ENCODE measurements around the gene TNFRSF12A. TPM values are rescaled to one million over a fixed set of nuclear protein-coding genes. Genes with fewer than 3 reads are reported as not detected.

Gene TNFRSF12A
- total and polyA plus RNA-seq, 10 of the 15 experiments (the other 5 are each of a cell fraction or from before 2014, with no cell fraction given) = 0.35 to 1.7 (median 1.2) TPM; not detected in 2

DNA sequence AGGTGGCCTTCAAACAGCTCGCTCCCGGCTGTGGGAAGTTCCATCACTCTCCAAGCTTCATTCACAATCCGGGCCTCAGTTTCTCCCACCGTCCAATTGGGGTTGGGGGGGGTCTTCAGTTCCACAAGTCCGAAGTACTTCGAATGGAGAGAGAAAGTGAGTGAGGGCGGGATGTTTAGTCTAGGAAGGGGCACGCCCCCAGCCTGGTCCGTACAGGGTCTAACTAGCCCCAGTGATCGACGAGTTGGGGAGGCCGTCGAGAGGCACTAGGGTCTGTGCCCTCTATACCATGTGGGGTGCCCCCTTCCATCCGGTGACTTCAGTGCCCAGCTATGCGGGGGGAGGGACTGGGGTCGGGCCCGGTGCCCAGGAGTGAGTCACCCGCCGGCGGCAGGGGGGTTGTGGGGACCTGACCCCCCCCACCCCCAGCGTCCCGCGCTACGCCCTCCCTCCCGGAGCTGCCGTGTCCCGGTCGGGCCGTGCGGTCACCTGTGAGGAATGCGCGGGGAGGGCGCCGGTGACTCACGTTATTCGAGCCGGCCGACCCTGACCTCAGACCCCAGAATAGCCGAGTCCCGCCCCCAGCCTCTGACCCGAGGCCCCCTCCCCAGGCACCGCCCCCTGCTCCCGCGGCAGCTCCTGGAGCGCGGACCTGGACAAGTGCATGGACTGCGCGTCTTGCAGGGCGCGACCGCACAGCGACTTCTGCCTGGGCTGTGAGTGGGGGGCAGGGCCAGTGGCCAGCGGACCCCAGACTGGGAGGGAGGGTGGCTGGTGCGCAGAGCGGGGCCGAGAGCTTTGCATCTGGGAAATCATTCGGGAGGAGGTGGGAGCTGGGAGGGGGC is 658 bp downstream of the TNFRSF12A start:
- H3K4me2 ChIP-seq (ENCODE audit: control insufficient read depth, insufficient read depth) = peak overlapping the region; percentile 83
- H4K20me1 ChIP-seq (ENCODE audit: control insufficient read depth, insufficient read depth) = no peaks in the 10 kb centered on the region
- BruUV-seq (replicated peaks) = no TSS peak
- peaks cover 25% of the 10 kb centered on the region for H3K4me1 ChIP-seq (ENCODE audit: control insufficient read depth, insufficient read depth, low read length)
- no peak for DNase-seq (ENCODE audit: low read depth, low spot score)
- ChIA-PET CTCF (interaction anchor here (0.7 to 18.2 kb wide), 6 partner anchors 7 to 153 kb away, joined by 3 to 421 read pairs (median 6); no protein-coding TSS in a partner anchor), RAD21 (ENCODE audit: unreplicated experiment) (interaction anchor here (1.1 to 2.2 kb wide), 7 partner anchors 7 to 38 kb away, joined by 3 to 21 read pairs (median 5); no protein-coding TSS in a partner anchor), SMC1A (ENCODE audit: uncharacterized antibody, unreplicated experiment) (interaction anchor here (1.3 to 10.1 kb wide), 2 partner anchors 16 to 109 kb away, joined by 3 to 91 read pairs; no protein-coding TSS in a partner anchor), POLR2A (interaction anchor here (0.6 to 1.5 kb wide), 4 partner anchors 11 to 138 kb away, joined by 3 to 5 read pairs (median 4); partner anchors contain the start of gene FLYWCH2)
- FAIRE-seq = peak; percentile 27
- 1% methylated on average over 39 of the region's 57 CpGs for WGBS (ENCODE audit: insufficient coverage, insufficient replicate concordance, low lambda C conversion rate, missing lambda C conversion rate)
- H3K9me3 ChIP-seq (replicated peaks; ENCODE audit: control insufficient read depth, insufficient read depth, low read length) = no peaks in the 10 kb centered on the region
- H2AFZ ChIP-seq (ENCODE audit: control insufficient read depth, low read depth, low read length) = peak overlapping the region; percentile 77
- no peak overlapping the region; the same call in 1 of the 2 replicates for H3K9ac ChIP-seq (ENCODE audit: control insufficient read depth, insufficient read depth, low read length)
- intact Hi-C loops (cut with micrococcal nuclease; ENCODE audit: unreplicated experiment) = no loop called here
- peak overlapping the region; percentile 73 for H3K4me3 ChIP-seq
- no peaks in the 10 kb centered on the region for H3K79me2 ChIP-seq (ENCODE audit: control insufficient read depth, insufficient read depth, low read length)
- H3K27ac ChIP-seq (ENCODE audit: control insufficient read depth, insufficient read depth) = no peak overlapping the region
- TF ChIP-seq KAT2A (conservative IDR thresholded peaks at IDR 0.05; ENCODE audit: control insufficient read depth, low read depth, low read length) (no peak), IKZF2 (IDR thresholded peaks at IDR 0.05) (0 out of 4 replicates have a peak, but pooled peaks of 1 of the 2 experiments have one; percentile 8), CBFB (IDR thresholded peaks at IDR 0.05; ENCODE audit: low read depth) (no peak), LARP7 (IDR thresholded peaks at IDR 0.05) (peak; percentile 4; the same call in 1 of the 2 replicates), SREBF1 (IDR thresholded peaks at IDR 0.05; ENCODE audit: low read length) (no peak)
- TF ChIP-seq, protein P1, sequence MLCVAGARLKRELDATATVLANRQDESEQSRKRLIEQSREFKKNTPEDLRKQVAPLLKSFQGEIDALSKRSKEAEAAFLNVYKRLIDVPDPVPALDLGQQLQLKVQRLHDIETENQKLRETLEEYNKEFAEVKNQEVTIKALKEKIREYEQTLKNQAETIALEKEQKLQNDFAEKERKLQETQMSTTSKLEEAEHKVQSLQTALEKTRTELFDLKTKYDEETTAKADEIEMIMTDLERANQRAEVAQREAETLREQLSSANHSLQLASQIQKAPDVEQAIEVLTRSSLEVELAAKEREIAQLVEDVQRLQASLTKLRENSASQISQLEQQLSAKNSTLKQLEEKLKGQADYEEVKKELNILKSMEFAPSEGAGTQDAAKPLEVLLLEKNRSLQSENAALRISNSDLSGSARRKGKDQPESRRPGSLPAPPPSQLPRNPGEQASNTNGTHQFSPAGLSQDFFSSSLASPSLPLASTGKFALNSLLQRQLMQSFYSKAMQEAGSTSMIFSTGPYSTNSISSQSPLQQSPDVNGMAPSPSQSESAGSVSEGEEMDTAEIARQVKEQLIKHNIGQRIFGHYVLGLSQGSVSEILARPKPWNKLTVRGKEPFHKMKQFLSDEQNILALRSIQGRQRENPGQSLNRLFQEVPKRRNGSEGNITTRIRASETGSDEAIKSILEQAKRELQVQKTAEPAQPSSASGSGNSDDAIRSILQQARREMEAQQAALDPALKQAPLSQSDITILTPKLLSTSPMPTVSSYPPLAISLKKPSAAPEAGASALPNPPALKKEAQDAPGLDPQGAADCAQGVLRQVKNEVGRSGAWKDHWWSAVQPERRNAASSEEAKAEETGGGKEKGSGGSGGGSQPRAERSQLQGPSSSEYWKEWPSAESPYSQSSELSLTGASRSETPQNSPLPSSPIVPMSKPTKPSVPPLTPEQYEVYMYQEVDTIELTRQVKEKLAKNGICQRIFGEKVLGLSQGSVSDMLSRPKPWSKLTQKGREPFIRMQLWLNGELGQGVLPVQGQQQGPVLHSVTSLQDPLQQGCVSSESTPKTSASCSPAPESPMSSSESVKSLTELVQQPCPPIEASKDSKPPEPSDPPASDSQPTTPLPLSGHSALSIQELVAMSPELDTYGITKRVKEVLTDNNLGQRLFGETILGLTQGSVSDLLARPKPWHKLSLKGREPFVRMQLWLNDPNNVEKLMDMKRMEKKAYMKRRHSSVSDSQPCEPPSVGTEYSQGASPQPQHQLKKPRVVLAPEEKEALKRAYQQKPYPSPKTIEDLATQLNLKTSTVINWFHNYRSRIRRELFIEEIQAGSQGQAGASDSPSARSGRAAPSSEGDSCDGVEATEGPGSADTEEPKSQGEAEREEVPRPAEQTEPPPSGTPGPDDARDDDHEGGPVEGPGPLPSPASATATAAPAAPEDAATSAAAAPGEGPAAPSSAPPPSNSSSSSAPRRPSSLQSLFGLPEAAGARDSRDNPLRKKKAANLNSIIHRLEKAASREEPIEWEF (IDR thresholded peaks at IDR 0.05; ENCODE audit: insufficient replicate concordance, low read depth, low read length) = no peak
- ATAC-seq = 0 out of 3 replicates have a peak, but pooled peaks have one; percentile 1
- in situ Hi-C loops (cut with MboI) = no loop called here
- no peaks in the 10 kb centered on the region; a peak in 1 of 4 replicates for H3K36me3 ChIP-seq (ENCODE audit: control insufficient read depth in 2 of 2, insufficient read depth in 2 of 2, low read length in 1 of 2)
- no peaks in the 10 kb centered on the region for H3K27me3 ChIP-seq (replicated peaks in 1 of 2; ENCODE audit: control insufficient read depth in 2 of 2, insufficient read depth in 2 of 2, low read length in 1 of 2)
